Natural killer cell treated with Interleukin-12 subunit alpha and Interleukin-12 subunit beta and Interleukin-15 and Interleukin-18, amount 100 ng/mL, for 72 hours (primary cell): ENCODE measurements around the gene SGCE. TPM values are rescaled to one million over a fixed set of nuclear protein-coding genes. Genes with fewer than 3 reads are reported as not detected.

ENCODE experiments used
- ATAC-seq, 2 donors: fragments of 150-1000 bp; cut with Tn5 transposase in 1 of 2; sonication (Bioruptor Pico), chemical (Tn5 transposase) in 1 of 2; 2 replicates each; pipeline ENCODE4 v1.10.0; 2021
- DNase-seq: peaks from one replicate; pipeline ENCODE4 v3.0.0; 2022; ENCODE audit warnings: low spot score
- H3K27ac Mint-ChIP-seq, 2 donors: 1 replicate in 1 of 2; 2 replicates in 1 of 2; pipeline ENCODE4 v1.8.0; 2022; ENCODE audit warnings: mixed read lengths in 2 of 2, mild to moderate bottlenecking in 1 of 2, moderate library complexity in 1 of 2
- H3K27me3 Mint-ChIP-seq, 2 donors: 1 replicate in 1 of 2; 2 replicates in 1 of 2; pipeline ENCODE4 v1.8.0; 2022; ENCODE audit warnings: mixed read lengths in 2 of 2
- H3K36me3 Mint-ChIP-seq: one replicate; pipeline ENCODE4 v1.8.0; 2022; ENCODE audit warnings: mixed read lengths
- H3K4me1 Mint-ChIP-seq, 2 donors: 1 replicate in 1 of 2; 2 replicates in 1 of 2; pipeline ENCODE4 v1.8.0; 2022; ENCODE audit warnings: low read depth in 2 of 2, mixed read lengths in 2 of 2, mild to moderate bottlenecking in 1 of 2
- H3K4me3 Mint-ChIP-seq: one replicate; pipeline ENCODE4 v1.8.0; 2022; ENCODE audit warnings: mixed read lengths
- H3K9me3 Mint-ChIP-seq: 2 replicates; pipeline ENCODE4 v1.8.0; 2022; ENCODE audit warnings: mixed read lengths
- total RNA-seq, 2 donors: library from RNA; stranded (reverse); gene quantifications; one replicate each; pipeline ENCODE4 v1.2.3, GENCODE V29; 2022

Gene SGCE
- total RNA-seq, 2 donors from 2014 or later, result 1.0 to 2.2 TPM

DNA sequence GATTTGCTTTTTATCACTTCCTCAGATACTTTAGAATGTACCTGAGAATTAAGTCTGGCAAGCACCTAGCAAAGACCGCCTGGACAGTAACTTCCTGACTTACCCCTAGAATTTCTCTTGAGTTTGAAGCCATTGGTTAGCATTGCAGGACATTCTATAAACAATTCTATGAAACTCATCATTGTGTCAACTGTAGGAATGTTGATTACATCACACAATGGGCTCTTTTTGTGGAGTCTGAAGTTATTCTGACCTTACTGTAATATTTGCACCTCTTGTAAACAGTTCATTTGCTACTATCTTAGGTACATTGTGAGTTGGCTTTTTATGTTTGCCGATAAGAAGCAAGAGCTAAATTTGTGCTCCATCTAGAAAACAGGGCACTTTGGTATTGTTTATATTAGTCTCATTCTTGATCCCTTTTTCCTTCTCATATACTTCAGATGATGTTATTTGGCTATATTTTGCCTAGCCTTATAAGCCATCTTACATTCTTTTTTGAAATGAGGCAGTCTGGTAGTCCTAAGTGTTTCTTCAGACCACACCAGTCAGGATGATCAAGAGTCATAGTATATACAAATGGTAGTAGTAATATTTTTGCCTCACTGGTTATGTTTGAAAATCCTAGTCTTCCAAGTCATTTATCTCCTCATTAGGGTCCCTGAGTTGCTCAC lies 94.0 kb downstream of the SGCE start:
- Mint-ChIP-seq H3K27me3 (no peaks in the 10 kb centered on the region), H3K4me1 (no peaks in the 10 kb centered on the region), H3K27ac (no peak overlapping the region), H3K9me3 (no peaks in the 10 kb centered on the region), H3K36me3 (peaks cover 4% of the 10 kb centered on the region), H3K4me3 (no peak overlapping the region)
- DNase-seq, result no peak
- ATAC-seq, result no peak

DNA sequence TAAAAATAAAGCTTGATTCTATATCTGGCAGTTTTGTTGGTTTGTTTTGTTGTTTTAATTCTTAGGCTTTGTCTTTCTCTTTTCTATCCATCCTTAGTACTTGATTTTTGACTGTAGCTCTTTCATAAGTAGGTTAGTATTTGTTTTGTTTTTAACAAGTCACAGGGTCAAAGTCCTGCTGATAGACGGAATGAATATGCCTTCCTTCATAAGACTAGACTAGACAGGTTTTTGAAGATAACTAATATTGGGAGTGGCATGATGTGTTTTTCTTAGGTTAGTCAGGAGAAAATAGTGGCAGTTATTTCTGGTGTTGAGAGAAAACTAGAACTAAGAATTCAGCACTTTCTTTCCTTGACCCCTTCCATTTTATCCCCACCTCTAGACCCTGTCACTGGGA lies 96.0 kb downstream of the SGCE start:
- Mint-ChIP-seq H3K27ac (no peak overlapping the region), H3K4me3 (no peak overlapping the region), H3K9me3 (no peaks in the 10 kb centered on the region), H3K4me1 (no peaks in the 10 kb centered on the region), H3K36me3 (peaks cover 9% of the 10 kb centered on the region), H3K27me3 (no peaks in the 10 kb centered on the region)
- DNase-seq, result no peak
- ATAC-seq, result no peak

DNA sequence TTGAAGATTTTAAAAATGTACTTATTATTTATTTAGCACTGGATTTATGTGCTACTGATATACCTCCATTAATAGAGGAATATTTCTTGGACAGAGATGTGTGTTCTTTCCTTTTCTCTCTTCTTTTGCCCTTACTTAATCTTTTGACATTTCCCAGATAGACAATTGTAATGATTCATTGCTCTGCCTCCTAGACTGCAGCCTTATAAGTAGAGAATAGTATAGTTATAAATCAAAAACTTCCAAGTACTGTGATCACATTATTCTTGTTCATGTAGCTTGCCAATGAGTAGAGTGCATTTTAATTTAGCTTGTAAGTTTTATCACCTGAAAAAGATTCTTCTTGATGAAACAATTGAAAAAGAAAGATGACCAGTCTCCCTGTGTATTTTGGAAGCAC lies 98.7 kb downstream of the SGCE start:
- no peak for ATAC-seq
- H3K27me3 Mint-ChIP-seq, result no peaks in the 10 kb centered on the region
- peaks cover 17% of the 10 kb centered on the region for H3K36me3 Mint-ChIP-seq
- DNase-seq, result no peak
- H3K9me3 Mint-ChIP-seq, result no peaks in the 10 kb centered on the region
- H3K4me3 Mint-ChIP-seq, result no peak overlapping the region
- no peak overlapping the region for H3K27ac Mint-ChIP-seq
- no peaks in the 10 kb centered on the region for H3K4me1 Mint-ChIP-seq

DNA sequence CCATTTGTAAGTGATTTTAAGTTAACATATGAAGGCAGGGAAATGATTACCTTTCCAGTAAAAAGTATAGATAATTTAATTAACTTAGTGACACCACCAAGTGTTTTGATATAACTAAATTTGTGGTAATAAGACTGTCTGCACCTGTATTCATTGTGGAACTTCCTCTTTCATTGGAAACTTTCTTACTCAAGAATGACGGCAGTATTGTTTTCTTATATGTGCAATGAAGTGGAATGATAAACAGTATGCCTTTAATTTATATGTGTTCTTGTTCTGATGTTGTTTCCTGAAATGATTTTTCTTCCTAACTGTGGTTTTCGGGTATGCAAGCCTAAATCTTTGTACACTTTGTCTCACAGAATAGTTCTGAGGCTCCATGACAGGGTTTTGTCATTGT lies 99.9 kb downstream of the SGCE start:
- Mint-ChIP-seq H3K9me3 (no peaks in the 10 kb centered on the region), H3K27me3 (no peaks in the 10 kb centered on the region), H3K36me3 (peaks cover 17% of the 10 kb centered on the region), H3K4me3 (no peak overlapping the region), H3K4me1 (no peaks in the 10 kb centered on the region), H3K27ac (no peak overlapping the region)
- DNase-seq, result no peak
- ATAC-seq, result no peak

DNA sequence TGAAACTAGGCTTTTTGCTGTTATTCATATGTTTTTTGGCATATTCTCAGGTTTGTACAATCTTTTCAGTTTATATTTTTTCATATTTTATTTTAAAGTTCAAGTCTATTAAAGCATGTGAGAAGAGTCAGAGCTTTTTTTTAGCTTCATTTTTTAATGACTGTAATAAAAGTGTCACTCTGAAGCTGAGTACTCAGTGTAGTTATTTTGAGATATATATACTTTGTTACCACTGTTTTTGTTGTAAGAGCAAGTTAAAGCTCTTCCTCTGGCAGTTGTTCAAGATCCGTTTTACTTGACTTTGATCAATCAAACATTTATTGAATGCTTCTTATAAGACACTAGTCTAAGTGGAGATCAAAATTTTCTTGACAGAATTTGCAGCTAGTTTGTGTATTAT lies 108.8 kb downstream of the SGCE start:
- Mint-ChIP-seq H3K4me1 (no peaks in the 10 kb centered on the region), H3K4me3 (no peak overlapping the region), H3K9me3 (no peaks in the 10 kb centered on the region), H3K27me3 (no peaks in the 10 kb centered on the region), H3K36me3 (peaks cover 6% of the 10 kb centered on the region), H3K27ac (no peak overlapping the region)
- ATAC-seq, result no peak
- DNase-seq, result no peak

DNA sequence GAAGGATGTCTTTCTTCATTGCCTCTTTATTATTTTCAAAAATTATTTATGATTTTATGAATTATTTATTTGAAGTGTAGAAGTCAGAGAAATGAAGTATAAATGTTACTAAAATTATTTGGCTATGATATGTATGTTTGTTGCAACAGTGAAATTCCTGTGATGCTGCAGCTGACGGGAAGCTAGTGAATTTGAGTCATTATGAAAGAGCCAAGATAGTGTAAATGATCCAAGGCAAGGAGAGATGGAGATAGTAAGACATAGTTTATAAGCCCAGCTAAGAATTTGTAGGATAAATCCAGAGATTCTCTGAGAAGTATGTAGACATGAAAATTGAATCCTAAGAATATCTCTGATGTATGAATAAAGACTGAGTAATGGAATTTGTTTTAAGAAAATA lies 115.5 kb downstream of the SGCE start:
- no peaks in the 10 kb centered on the region for H3K27me3 Mint-ChIP-seq
- no peak overlapping the region for H3K27ac Mint-ChIP-seq
- H3K4me3 Mint-ChIP-seq, result no peak overlapping the region
- no peaks in the 10 kb centered on the region for H3K9me3 Mint-ChIP-seq
- H3K4me1 Mint-ChIP-seq, result no peaks in the 10 kb centered on the region
- DNase-seq (no peak), ATAC-seq (no peak)
- H3K36me3 Mint-ChIP-seq, result no peaks in the 10 kb centered on the region

Other genes with a start within 250 kb of the SGCE start
- gene CASD1, start 146.3 kb downstream of the SGCE start, total RNA-seq, result 10 to 100 TPM; 12.3 to 28.9 TPM